ENCODE data around the gene CDC73.

GRCh38 chr1:193181985-193182384, 60.2 kb downstream of the CDC73 start:
- no peak for TF ChIP-seq POLR2AphosphoS5 (IDR thresholded peaks at IDR 0.05)
- TF ChIP-seq CTCF (IDR thresholded peaks at IDR 0.05): no peak

Measured in transverse colon (tissue), 4 donors.